ENCODE results near the gene ANXA2. TPM values are rescaled to one million over a fixed set of nuclear protein-coding genes. Genes with fewer than 3 reads are reported as not detected.

The ANXA2 gene
- total RNA-seq, 1 donor = 3,136 TPM

DNA sequence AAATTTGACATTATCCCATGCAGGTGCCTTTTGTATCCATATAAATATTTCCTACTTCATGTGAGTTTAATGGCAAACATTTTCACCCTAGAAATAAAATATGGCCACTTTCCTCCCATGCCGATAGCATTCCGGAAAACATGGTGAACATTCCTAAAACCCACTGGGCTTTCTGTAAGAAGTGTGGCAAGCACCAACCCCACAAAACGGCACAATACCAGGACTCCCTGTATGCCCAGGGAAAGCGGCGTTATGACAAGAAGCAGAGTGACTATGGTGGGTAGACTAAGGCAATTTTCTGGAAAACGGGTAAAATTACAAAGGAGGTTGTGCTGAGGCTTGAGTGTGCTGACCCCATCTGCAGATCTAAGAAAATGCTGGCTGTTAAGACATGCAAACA, 7.6 kb downstream of the ANXA2 start:
- TF ChIP-seq CTCF (IDR thresholded peaks at IDR 0.05; ENCODE audit: insufficient read depth, low read length) = no peak
- H3K4me3 ChIP-seq (ENCODE audit: low read depth, low read length) = peak overlapping the region; percentile 64
- DNase-seq (ENCODE audit: low read depth) = peak; percentile 32

DNA sequence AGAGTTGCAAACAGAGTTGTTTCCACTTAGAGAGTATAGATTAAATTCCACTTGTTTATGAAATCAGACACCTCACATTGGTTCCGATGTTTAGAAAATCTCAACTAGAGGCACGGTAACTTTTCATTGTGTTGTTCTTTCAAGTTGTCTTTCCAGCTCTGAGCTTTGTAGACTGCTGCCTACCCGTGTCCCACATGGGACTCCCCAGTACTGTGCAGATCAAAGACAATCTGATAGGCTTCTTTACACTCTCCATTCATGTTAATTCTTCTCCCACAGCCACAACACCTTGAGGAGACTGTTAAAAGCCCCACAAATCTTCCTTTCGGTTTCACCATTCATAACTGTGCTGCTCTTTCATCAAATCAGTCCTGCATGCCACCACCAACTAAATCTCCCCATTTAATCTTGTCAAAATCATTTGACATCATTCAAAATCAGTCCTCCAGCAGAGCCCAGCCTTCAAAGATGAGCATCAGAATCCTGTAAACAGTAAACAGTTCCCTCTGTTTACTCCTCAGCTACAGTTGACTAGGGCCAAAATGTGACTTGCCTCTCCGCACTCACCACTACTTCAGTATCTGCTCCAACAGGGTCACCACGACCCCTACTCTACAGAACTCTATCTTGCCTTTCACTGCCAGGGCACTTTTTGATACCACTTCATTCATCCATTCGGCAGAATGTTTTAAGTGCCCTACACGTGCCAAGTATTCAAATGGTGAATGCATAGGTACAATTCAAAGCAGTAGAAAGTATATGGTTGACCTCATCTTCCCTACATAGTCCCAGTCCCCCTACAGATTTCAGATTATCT, 8.3 kb downstream of the ANXA2 start:
- DNase-seq (ENCODE audit: low read depth) = peak; percentile 35
- TF ChIP-seq CTCF (IDR thresholded peaks at IDR 0.05; ENCODE audit: insufficient read depth, low read length) = no peak
- H3K4me3 ChIP-seq (ENCODE audit: low read depth, low read length) = peak overlapping the region; percentile 64

DNA sequence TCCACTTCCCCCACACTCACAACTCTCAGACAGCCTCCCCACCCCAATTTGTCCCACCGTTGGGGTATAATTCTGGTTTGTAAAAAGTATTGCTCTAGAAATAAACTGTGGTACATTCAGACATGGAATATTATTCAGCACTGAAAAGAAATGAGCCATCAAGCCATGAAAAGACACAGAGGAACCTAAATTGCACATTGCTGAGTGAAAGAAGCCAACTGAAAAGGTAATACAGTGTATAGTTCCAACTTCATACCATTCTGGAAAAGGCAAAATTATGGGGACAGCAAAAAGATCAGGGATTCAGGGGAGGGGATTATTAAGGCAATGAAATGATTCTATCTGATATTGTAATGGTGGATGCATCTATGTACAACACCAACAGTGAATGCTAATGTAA, 10.5 kb downstream of the ANXA2 start:
- no peak for TF ChIP-seq CTCF (IDR thresholded peaks at IDR 0.05; ENCODE audit: insufficient read depth, low read length)
- DNase-seq (ENCODE audit: low read depth) = no peak
- no peak overlapping the region for H3K4me3 ChIP-seq (ENCODE audit: low read depth, low read length)

- DNase-seq (ENCODE audit: low read depth) = peak; percentile 10
- peak overlapping the region; percentile 7 for H3K4me3 ChIP-seq (ENCODE audit: low read depth, low read length)
- no peak for TF ChIP-seq CTCF (IDR thresholded peaks at IDR 0.05; ENCODE audit: insufficient read depth, low read length)
These were observed 11.2 kb downstream of the ANXA2 start for GRCh38 chr15:60386615-60387014.

DNA sequence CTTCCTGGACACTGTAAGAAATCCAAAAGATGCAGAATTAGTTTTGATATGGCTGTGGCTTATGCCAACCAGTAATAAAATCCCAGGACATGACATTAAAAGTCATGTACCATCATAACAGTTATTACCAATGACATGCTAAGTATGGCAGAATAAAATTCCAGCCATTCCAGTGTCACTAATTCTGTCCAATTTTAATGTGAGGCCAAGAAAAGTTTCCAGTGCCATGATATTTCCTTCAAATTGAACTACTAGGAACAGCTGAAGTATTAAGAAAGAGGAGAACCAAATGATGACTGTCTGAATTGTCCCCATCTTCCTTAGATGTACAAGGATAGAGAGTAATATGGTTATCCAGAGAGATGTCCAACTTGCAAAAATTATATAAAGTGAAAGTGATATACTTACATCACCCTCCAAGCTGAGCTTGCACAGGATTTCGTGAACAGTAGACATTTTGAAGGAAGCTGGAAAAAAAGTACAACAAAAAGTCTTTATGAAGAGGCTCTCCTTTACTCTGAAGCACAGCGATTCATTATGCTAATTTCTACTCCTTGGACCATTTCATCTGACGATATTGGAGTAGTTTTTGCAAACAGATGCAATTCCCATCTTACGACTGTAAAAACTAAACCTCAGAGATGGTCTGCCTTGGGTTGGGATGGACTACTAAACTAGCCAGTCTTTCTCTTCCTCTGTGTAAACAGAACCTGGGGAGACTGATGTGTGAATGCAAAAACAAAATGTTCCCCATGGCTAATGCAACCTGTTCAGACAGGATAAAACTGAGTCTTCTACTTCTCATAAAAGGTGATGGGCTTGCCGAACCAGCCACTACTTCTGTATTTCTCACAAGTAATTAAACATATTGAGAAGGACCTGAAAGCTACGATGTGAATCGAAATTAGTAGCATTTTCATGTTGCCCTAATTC, 11.9 kb downstream of the ANXA2 start:
- H3K4me3 ChIP-seq (ENCODE audit: low read depth, low read length) = no peak overlapping the region
- no peak for TF ChIP-seq CTCF (IDR thresholded peaks at IDR 0.05; ENCODE audit: insufficient read depth, low read length)
- peak; percentile 26 for DNase-seq (ENCODE audit: low read depth)

GRCh38 chr15:60384526-60385126, 13.2 kb downstream of the ANXA2 start:
- no peak for DNase-seq (ENCODE audit: low read depth)
- H3K4me3 ChIP-seq (ENCODE audit: low read depth, low read length) = no peak overlapping the region
- no peak for TF ChIP-seq CTCF (IDR thresholded peaks at IDR 0.05; ENCODE audit: insufficient read depth, low read length)
